KG1 (cell line): ENCODE data around the gene PRCC.

Experiments
- DNase-seq: peaks from one replicate; lab custom pipeline; 2025; lab: John Stamatoyannopoulos, UW

The PRCC gene

GRCh38 chr1:156844638-156845037 is 77.3 kb downstream of the PRCC start:
- no peak for DNase-seq

GRCh38 chr1:156845055-156845952 is 78.0 kb downstream of the PRCC start:
- DNase-seq: no peak

- DNase-seq: no peak
Measured at GRCh38 chr1:156845953-156846545, 78.7 kb downstream of the PRCC start.

- DNase-seq: no peak
Measured at GRCh38 chr1:156846643-156847042, 79.3 kb downstream of the PRCC start.

GRCh38 chr1:156847591-156848460 is 80.5 kb downstream of the PRCC start:
- DNase-seq: no peak

GRCh38 chr1:156848461-156849150 is 81.3 kb downstream of the PRCC start:
- DNase-seq: no peak

- no peak for DNase-seq
Measured at GRCh38 chr1:156849151-156849496, 81.8 kb downstream of the PRCC start.
